GF-D8 (cell line): ENCODE measurements around the gene PTPRS.
A peak's percentile ranks its signal among the peaks of the same experiment; 100 is the strongest.

Experiments used
- DNase-seq: peaks from one replicate; lab custom pipeline; 2025; lab: John Stamatoyannopoulos, UW

PTPRS gene

DNA sequence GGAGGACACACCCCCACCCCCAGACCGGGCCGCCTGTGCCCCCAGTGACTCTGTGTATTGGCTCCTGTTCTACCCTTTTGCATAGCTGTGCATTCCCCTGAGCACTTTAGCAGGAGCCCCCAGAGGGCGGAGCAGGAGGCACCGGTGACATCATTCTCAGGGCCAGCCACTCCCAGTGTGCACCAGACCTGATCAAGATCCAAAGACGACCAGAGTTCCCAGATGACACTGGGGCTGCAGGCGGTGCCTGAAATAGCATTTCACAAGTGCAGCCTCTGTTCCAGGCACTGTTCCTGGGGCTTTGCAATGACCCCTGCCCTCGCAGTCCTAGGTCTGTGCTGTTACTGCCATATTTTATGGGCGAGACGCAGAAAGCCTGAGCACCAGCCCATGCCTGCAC lies 14.5 kb upstream of the PTPRS start:
- DNase-seq, result no peak

DNA sequence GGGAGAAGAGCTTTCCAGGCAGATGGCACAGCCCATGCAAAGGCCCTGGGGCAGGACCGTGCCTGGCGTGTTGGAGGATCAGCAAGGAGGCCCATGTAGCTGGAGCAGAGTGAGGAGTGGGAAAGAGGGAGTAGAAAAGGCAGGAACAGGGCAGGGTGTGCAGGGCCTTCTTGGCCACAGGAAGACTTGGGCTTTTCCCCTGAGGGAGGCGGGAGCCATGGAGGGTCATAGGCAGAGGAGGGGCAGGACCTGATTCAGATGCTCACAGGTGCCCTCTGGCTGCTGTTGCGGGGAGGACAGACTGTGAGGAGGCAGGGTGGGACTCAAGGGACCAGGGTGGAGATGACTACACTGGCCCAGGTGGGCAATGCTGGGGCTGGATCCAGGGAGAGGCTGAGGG lies 13.8 kb upstream of the PTPRS start:
- no peak for DNase-seq

DNA sequence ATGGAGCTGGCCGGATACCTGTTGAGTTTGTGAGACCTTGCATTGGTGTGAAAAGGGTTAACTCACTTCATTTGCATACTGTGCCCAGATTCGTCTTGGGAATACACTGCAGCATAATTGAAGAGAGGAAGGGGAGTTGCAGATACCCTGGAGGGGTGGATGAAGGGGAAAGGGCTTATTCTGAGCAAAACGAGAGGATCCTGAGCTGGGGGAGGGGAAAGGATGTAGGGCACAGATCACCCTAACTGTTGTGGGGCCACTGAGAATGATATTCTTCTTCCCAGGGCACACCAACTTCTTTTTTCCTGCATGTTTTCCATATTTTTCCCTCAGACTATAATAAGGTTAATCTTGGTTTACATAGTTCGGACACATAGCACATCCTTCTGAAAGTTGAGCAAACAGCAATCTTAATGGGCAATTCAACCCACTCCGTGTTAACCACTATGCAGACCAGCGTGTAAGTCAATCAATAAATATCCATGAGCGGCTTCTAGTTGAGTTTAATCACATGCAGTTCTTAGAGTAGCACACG lies 11.7 kb upstream of the PTPRS start:
- DNase-seq, result no peak

DNA sequence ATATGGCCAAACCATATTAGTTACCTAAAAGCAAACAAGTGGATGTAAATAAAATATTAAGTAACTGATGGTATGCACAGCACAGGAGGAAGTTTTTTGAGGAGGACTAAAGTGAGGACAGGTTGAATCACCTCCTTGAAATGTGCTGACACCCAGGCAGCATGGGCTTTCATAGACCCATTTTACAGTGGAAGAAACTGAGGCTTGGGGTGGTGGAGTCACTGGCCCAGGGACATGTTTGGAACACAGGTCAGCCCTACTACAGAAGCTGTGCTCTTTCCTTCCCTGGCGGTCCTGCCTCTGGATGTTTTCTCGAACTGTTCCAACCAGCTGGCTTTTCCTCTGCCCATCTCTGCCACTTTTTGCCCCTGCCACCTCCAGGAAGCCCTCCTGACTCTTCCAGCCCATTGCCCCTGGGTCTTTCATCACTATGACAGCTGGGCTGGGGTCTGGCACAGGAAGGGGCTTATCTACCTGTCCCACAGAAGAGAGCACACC lies 11.2 kb upstream of the PTPRS start:
- no peak for DNase-seq

DNA sequence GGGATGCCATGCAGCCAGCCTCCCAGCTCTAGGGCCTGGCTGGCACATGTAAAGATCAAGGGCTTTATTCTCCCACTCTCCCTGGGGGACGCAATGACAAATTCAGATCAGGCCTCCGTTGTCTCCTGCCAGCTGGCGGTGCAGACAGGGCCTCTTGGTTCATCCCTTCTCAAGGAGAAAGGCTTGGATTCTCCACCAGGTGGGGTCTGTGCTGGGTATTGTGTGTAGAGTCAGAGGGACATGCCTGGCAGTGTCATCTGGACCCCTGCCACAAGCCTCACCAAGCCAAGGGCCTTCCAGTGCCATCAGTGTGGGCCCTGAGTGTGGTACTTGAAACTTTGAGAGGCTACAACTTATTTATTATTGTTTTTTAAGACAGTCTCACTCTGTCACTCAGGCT lies 8.4 kb upstream of the PTPRS start:
- no peak for DNase-seq

DNA sequence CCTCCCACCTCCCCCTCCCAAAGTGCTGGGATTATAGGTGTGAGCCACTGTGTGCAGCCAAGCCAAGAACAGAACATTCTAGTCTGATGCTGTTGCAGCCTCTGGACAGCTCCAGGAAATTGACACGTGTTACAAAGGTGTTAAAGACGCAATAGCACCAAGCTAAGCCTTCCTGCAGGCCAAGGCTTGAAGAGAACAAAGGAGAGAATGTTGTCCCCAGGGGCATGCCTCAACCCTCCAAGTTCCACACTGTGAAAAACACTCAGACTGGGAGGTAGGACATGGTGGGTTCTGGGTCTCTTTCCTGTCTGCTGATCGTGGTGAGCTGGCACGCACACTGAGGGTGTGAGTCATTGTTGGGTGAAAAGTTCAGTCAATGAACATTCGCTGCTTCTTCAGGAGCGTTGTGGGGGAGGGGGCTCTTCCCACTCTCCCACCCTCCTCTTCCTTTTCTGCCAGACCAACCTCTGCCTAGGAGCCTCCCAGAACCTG lies 5.3 kb upstream of the PTPRS start:
- no peak for DNase-seq

DNA sequence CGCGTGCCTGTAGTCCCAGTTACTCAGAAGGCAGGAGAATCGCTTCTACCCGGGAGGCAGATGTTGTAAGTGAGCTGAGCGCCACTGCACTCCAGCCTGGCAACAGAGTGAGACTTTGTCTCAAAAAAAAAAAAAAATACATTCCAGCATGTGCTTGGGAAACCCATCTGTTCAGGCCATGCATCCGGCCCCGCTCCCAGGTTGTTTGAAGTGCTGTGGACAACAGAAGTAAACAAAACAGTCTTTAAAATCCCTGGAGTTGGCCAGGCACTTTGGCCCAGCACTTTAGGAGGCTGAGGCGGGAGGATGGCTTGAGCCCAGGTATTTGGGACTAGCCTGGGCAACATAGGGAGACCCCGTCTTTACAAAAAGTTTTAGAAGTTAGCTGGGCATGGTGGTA lies 3.2 kb upstream of the PTPRS start:
- DNase-seq, result no peak

DNA sequence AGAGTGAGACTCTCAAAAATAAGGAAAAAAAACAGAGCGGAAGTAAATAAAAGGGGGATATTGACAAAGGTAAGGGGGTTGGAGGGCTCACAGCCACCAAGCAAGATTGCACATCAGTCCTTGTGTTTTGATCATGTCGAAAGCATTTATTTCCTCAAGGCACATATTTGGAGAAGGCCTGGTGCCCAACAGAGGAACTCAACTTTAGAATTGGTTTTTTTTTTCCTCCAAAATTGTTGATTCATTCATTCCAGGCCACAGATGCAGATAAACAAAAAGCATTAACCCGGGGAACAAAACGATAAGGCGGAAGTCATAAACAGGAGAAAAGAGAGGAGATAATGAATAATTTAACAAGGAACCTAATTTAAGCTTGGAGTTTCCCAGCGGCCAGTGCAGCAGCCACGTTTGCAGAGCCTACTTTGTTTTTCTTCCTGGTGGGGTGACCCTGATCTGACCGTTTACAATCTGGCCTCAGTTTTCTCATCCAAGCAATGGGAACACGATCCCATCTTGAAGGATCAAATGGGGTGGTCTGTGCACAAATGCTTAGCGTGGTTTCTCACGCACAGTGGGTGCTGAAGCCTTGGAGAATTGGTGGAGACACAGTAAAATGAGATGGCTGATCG lies 2.1 kb upstream of the PTPRS start:
- DNase-seq, result no peak

DNA sequence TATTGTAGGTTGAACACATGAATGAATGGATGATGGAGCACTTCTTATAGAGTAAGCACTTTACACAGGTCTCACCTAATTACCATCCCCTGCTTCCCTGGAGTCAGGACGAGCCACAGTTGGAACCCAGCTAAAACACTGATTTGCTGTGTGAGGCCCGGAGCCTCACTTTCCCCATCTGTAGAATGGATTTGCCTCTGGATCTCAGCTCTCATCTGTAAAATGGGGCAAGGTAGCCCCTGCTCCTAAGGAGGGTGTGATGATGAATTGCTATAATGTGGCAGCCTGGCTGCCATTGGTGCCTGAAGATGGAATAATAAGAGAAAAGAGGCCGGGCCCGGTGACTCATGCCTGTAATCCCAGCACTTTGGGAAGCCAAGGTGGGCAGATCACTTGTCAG lies 1.4 kb upstream of the PTPRS start:
- DNase-seq, result no peak

DNA sequence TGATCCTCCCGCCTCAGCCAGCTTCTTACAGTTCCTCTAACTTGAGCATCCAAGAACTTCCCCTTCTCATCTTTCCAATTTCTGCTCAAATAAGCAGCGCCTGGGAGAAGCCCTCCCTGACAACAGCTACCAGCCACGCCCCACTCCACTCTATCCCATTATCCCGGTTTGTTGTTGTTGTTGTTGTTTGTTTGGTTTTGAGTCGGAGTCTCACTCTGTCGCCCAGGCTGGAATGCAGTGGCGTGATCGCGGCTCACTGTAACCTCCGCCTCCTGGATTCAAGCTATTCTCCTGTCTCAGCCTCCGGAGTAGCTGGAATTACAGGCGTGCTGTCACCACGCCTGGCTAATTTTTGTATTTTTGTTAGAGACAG lies 822 bp upstream of the PTPRS start:
- DNase-seq, result no peak

DNA sequence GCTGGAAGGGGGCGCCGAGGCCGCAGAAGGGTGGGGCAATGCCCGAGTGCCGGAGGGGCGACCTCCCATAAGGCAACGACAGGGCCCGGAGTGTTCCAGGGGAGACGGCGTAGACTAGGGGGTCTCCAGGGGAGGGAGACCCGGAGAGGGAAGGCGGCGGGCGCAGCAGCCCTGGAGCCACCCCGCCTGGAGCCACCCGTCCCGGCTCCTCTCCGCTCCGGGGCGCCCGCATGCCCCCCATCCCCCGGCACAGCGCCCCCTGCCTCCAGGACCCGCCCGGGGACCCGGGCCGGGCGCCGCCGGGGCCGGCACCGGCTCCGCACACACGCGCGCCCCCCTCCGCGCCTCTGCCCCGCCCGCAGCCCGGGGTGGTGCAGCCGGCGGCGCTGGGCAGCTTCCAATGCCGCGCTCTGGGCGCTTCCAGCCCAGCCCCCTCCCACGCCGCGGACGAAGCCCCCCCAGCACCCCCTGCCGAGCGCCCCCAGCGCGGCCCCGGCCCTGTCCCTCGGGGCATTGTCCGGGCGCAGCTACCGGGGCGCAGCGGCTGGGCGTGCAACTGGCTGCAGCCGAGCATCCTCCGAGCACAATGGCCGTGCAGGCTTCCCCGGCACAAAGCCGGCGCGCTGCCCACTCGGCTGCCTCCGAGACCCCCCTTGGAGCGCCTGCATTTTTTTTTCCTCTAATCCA lies 519 bp downstream of the PTPRS start:
- DNase-seq, result no peak

DNA sequence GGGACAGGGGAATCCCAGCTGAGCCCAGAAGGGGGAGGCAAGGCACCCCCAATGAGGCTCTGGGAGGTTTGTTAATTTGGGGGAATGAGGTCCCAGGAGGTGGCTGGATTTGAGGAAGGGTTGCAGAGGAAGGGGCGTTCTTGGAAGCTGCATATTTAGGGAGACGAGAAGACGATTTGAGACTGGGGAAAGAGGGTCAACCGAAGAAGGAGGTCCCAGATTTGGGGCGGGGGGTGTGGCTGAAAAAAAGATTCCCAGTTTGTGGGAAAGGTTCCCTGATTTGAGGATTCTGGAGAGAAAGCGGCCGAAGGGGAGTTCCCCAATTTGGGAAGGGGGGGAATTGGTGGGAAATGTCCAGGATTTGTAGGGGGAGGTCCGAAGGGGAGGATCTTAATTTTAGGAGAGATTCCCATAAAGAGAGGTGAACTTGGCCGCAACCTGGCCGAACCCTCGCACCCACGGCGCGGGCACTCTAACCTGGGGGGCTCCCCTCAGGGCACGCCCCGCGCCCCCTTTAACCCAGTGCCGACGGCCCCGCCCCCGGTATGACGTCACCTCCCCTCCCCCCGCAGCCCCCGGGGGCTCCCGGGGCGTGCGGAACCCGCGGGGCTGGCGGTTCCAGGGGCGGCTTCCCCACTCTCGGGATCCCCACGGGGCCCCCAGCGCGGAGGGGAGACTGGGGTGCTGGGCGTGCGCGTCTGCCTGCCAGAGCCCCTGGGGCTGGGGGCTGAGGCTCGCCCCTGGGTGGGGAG lies 1.2 kb downstream of the PTPRS start:
- DNase-seq, result no peak

DNA sequence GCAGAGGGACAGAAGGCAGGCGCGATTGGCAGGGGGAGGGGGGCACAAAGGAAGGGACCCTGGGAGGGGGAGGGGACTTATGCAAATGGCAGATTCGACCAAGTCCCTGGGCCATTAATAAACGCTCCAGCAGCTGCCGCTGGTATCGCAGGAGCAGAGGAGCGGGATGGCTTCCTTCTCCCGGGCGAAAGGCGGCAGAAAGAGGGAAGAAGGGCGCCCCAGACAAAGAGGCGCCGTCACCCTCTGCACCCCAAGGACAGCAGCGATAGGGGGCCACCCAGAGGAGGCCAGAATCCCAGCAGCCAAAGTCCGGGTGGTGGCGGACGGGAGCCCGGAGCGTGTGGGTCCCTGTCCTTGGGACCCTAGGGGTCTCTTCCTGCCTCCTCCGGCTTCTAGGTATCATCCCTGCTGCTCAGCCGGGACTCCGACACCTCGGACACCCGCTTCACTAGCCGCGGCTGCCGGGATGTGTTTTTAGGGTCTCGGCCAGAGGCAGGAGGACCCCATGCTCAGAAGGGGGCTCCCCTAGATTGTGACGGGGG lies 1.9 kb downstream of the PTPRS start:
- DNase-seq, result no peak

DNA sequence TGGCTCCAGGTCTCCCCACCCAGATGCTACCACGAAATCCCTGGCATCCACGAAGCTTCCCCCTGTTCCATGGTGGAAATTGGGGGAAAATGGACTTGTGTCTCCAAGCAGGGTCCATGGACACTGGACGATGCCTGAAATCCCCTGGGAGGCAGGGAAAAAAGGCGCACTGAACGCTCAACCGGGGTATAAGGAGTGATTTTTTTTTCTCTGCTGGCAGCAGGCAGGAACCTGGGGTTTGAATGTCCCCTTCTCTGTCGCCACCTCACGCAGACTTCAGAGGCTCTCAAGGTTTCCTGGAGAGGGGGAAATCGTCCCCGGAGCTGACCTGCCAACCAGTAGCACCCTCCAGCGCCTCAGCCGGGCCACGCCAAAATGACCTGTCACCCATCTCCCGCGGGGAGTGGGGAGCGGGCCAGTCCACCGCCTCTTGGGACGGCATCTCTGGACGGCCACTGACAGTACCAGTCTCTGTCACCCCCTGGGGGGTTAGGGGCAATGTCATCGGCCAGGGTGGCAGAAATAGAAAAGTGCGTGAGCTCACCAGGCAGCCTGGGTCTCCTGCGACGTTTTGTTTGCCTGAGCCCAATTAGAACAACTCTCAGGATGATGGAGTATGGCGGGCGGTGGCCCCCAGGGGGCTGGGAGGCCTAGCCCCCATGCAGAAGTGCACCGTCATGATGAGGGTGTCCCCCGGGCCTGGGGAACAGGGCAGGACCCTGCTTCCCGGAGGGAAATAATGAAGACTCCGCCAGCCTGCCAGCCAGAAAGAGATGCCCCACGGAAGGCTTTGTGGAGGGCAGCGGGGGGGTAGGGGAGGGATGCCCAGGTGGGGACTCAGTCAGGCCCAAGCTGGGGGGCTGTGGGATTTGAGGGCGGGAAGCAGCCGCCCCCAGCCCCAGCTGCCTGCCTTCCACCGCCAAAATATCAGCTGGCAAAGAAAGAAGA lies 2.6 kb downstream of the PTPRS start:
- no peak for DNase-seq

DNA sequence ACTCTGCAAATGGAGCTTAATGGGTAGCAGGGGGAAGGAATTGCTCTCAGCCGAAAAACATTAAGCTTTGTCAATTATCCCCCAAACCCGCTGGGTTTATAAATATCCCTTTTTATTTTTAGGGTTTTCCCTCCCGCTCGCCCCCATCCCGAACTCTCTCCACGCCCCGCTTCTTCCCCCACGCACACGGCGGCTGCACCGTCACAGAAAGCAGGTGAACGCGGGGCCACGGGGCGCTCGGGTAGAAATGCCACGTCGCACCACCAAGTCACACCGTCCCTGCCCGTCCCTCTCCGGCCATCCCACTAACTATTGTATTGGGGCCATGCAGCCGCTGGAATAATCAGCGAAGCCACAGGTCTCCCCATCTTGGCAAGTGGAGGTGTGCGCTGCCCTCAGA lies 3.5 kb downstream of the PTPRS start:
- no peak for DNase-seq

DNA sequence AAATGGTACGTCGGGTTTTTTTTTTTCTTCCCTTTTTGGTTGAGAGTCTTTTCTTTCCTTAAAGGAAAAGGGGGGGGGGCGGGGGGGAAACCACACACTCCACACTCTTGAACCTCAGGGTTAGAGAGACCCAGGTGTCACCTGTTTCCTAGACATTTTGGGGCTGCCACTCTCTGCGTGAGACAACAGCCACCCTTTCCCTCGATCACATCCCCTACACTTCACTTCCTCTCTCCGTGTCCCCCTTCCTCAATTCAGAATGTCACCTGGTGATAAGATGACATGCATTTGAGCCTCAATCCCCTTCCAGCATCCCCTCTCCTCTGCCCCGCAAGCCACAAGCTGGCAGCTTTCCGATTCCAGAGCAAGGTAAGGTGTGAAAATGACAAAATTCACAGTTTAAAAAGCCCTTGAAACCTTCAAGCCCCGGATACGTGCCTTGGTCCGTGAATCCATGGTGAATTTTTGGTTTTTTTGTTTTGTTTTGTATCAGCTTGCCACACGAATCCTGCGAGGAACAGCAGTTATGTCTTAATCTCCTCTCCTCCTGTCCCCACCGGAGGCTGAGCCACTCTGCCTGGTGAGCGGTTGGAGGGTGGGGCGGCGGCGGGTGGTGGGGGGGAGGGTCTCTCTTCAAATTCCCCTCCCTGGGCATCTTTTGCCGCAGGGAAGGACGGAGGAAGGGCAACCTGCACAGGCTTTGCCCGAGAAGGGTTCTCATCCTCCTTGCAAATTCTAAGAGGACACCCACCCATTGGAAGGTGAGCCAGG lies 4.2 kb downstream of the PTPRS start:
- peak; percentile 1 for DNase-seq

DNA sequence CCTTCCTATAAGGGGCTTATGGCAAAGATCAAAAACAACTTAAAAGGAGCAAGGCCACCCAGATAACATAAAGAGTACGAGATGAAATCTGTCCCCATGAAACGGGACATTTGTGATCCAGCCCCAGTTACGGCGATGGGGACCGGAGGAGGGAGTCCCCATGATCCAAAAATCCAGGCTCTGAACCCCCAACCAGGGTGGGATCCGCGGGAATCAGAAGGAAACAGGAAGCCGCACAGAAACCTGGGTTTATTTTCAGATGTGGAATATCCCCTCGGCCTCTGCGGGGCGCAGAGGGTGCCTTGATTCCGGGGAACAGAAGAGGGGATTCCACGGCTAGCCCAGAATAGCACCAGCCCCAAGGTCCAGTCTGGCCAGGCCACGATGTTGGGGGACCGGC lies 5.0 kb downstream of the PTPRS start:
- no peak for DNase-seq

DNA sequence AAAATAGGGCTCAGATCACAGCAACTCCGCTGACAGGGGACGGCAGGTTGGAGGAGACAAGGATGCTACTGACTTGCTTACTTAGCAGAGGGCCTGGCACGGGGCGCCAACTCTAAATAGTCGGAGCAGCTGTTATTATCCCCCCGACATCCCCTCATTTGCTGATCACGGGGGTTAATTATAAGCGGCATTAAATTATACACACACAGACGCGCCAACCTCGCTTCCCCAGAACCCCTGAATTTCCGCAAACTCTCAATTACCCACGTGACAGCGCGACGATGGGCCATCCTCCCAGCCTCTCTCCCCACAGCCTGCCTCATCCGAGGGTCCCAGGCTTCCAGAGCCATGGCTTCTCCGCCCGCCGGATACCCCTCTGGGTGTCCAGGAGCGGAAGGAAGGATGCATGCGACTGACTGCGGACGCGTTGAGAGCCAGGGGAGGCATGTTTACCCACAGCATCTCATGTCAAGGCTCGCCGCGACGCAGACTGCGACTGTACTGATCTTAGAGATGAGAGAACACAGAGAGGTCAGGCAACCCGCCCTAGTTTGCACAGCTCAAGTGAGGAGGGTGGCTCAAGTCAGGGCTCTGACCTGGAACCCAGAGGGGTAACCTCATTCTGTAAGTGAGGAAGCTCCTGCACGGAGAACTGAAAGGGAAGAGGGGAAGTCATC lies 5.7 kb downstream of the PTPRS start:
- no peak for DNase-seq

DNA sequence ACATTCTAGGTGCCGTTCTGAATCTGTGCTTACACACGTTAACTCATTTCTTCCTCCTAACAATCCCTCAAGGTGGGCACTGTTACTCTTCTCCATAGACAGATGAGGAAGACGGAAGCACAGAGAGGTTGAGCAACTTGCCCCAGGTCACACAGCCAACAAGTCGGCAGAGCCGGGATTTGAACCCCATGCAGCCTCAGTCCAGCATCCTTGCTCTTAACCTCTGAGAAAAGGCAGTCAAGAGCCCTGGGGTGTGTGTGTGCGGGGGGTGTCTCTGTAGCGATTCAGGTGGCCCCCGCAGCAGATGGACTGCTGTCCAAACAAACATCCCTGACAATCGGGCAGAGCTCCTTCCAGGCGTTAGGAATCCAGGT lies 6.3 kb downstream of the PTPRS start:
- no peak for DNase-seq
